Measurements from ENCODE around the gene KERA. TPM values are rescaled to one million over a fixed set of nuclear protein-coding genes. Genes with fewer than 3 reads are reported as not detected.

Gene KERA
- total RNA-seq, 8 experiments from 2014 or later, result 0.09 to 1.8 (median 0.09) TPM; not detected in 5

DNA sequence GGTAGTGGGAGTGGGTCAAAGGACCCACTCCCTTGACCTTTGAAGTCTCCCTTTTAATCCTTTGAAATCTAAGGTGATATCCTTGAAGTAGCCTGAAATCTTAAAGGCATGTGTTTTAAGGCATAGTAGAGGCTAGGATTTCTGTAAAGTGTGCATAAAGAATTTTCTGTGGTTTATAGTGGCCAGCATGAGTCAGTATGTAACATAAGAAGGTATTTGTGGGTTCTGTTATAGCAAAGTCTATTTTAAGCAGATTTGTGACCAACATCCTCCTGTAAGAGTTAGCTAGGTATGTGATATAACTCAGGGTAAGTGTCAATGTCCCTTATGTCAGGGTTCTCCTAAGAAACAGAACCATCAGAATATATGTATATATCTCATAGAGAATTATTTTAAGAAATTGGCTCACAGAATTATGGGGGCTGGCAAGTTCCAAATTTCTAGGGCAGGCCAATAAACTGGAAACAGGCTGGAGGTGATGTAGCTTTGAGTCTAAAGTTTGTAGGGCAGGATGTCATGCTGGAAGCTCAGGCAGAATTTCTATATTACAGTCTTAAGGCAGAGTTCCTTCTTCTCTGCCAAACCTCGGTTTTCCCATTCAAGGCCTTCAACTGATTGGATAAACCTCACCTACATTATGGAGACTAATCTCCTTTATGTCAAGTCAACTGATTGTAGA lies 34.4 kb downstream of the KERA start:
- WGBS, 10 experiments, result 64 to 100% (median 88%) methylated on average over 1 of the region's 1 CpG; no CpG with 5 or more reads in 4 of the 10 experiments
- no peak overlapping the region for H3K27ac ChIP-seq
- no peaks in the 10 kb centered on the region for H3K4me1 ChIP-seq (replicated peaks in 1 of 2)
- no peak overlapping the region for H3K4me3 ChIP-seq
- in situ Hi-C loops (cut with MboI; ENCODE audit: low pct_unique_long_range_greater_than_20kb in 2 of 9, low sequenced_read_pairs in 9 of 9, unreplicated experiment in 9 of 9), result no loop called here
- peak in 1 of 8 experiments; percentile 86 for ATAC-seq (replicated peaks in 6 of 8)

DNA sequence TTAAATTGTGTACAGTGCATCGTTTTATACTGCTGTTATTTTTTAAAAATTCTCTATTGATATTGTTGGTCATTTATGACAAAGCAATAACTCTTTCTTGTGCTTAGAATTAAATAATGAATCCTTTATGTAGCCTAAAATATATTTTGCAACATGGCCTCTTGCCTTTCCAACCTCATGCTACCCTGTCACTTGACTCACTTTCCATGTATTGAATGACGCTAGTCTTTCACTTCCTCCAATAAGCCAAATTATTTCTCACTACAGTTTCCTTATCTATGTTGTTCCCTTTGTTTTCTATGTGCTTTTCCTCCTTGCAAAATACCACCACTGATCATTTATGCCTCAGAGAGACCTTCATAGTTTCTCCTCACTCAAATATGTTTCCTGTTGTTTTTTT lies 36.7 kb downstream of the KERA start:
- no peak for ATAC-seq (replicated peaks in 6 of 8)
- H3K27ac ChIP-seq, result no peak overlapping the region
- in situ Hi-C loops (cut with MboI; ENCODE audit: low pct_unique_long_range_greater_than_20kb in 2 of 9, low sequenced_read_pairs in 9 of 9, unreplicated experiment in 9 of 9), result no loop called here
- no peaks in the 10 kb centered on the region for H3K4me1 ChIP-seq (replicated peaks in 1 of 2)
- WGBS, 10 experiments, result 71 to 100% (median 90%) methylated on average over 1 to 2 of the region's 2 CpGs
- no peak overlapping the region for H3K4me3 ChIP-seq

DNA sequence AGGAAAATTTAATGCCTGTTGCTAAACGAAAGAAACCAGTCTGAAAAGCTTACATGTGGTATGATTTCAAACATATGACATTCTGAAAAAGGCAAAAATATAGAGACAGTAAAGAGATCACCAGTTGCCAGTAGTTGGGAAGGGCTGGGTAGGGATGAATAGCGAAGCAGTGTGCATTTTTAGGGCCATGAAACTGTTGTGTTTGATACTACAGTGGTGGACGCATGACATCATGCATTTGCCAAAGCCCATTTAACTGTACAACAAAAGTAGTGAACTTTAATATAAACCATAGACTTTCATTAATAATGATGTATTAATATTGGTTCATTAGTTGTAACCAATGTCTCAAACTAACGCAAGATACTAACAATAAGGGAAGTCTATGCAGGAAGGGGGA lies 38.4 kb downstream of the KERA start:
- WGBS, 10 experiments, result 79 to 100% (median 92%) methylated on average over 2 to 4 of the region's 4 CpGs; no CpG with 5 or more reads in 1 of the 10 experiments
- Histone ChIP-seq H3K4me1 (replicated peaks in 1 of 2) (no peaks in the 10 kb centered on the region), H3K4me3 (no peak overlapping the region), H3K27ac (no peak overlapping the region)
- no peak for ATAC-seq (replicated peaks in 6 of 8)
- in situ Hi-C loops (cut with MboI; ENCODE audit: low pct_unique_long_range_greater_than_20kb in 2 of 9, low sequenced_read_pairs in 9 of 9, unreplicated experiment in 9 of 9), result no loop called here

DNA sequence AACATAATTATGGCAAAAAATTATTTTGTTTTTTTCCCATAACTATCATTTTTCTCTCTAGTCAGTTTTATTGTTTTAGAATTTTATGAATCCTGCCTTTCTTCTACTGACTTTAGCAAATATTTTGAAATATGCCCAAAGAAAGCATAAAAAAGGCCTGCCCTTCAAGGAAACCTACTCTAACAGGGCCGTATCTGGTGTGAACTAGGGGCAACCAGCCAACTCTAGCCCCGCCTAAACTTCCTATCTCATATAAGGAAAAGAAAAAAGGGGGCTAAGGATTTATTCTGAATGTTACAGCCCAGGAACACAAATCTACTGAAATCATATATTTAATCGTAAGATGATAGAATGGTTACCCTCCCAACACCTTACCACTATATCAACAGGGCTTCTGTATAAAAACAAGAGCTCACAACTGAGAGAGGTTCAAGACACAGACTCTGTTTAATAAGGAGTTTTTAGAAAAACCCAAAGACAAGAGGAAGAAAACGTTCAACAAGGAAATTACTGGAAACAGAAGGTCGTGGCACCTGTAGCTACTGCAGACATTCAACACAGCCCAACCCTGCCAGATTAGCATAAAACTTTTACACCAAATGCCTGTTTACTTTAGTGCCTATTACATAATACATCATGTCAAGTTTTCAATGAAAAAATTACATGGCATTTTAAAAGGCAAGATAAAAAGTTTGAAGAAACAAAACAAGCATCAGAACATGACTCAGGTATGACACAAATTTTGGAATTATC lies 40.1 kb downstream of the KERA start:
- Histone ChIP-seq H3K27ac (no peak overlapping the region), H3K4me1 (replicated peaks in 1 of 2) (no peaks in the 10 kb centered on the region), H3K4me3 (no peak overlapping the region)
- WGBS, 10 experiments, result 58 to 92% (median 77%) methylated on average over 1 to 5 of the region's 5 CpGs; no CpG with 5 or more reads in 1 of the 10 experiments
- ATAC-seq (replicated peaks in 6 of 8), result no peak
- in situ Hi-C loops (cut with MboI; ENCODE audit: low pct_unique_long_range_greater_than_20kb in 2 of 9, low sequenced_read_pairs in 9 of 9, unreplicated experiment in 9 of 9), result no loop called here

DNA sequence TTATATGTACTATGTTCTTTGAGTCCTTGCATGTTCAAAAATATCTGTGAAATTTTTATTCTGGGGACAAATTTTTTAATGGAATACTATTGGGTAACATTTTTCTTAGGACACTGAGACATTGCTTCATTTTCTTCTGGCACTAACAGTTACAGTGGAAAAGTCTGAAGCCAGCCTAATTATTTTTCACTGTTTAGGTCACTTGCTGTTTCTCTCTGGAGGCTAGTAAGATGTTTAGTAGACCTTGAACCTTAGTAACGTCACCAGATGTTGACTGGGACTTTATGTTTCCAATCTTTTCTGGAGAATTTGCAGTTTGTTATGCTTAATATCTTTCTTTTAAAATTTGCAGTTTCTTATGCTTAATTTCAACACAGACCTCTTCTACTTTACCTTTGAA lies 40.8 kb downstream of the KERA start:
- ATAC-seq (replicated peaks in 6 of 8), result no peak
- H3K4me3 ChIP-seq, result no peak overlapping the region
- in situ Hi-C loops (cut with MboI; ENCODE audit: low pct_unique_long_range_greater_than_20kb in 2 of 9, low sequenced_read_pairs in 9 of 9, unreplicated experiment in 9 of 9), result no loop called here
- 25 to 100% (median 88%) methylated on average over 1 of the region's 1 CpG for WGBS, 10 experiments
- H3K27ac ChIP-seq, result no peak overlapping the region
- H3K4me1 ChIP-seq (replicated peaks in 1 of 2), result no peaks in the 10 kb centered on the region

DNA sequence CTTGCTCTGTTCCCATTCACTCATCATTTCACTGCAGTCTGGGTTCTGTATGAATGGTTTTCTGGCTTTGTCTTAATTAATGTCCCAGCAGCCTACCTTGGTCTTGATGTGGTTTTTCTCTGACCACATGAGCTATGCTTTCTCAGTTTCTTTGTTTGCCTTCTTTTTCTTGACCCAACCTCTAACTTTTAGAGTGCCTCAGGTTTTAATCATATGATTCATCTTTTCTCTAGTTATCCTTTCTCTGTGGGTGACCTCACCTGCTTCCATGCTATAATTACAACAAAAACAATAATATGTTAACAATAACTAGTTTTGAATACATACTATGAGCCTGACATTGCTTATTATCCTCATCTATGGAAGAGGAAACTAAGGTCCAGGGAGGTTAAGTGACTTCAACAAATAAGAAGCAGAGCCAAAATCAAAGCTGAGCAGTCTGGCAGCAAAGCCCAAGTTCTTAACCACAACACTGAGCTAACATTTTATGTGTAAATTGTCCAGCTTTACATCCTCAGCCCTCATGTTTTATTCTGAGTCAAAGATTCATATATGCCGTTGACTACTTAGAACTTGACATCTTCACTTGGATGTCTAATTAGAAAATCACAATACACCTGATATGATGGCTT lies 48.4 kb downstream of the KERA start:
- Histone ChIP-seq H3K4me3 (no peak overlapping the region), H3K27ac (no peak overlapping the region), H3K4me1 (replicated peaks in 1 of 2) (no peaks in the 10 kb centered on the region)
- no peak for ATAC-seq (replicated peaks in 6 of 8)
- 11 to 100% (median 73%) methylated on average over 1 of the region's 1 CpG; no CpG with 5 or more reads in 3 of the 10 experiments for WGBS, 10 experiments
- in situ Hi-C loops (cut with MboI; ENCODE audit: low pct_unique_long_range_greater_than_20kb in 2 of 9, low sequenced_read_pairs in 9 of 9, unreplicated experiment in 9 of 9), result no loop called here

DNA sequence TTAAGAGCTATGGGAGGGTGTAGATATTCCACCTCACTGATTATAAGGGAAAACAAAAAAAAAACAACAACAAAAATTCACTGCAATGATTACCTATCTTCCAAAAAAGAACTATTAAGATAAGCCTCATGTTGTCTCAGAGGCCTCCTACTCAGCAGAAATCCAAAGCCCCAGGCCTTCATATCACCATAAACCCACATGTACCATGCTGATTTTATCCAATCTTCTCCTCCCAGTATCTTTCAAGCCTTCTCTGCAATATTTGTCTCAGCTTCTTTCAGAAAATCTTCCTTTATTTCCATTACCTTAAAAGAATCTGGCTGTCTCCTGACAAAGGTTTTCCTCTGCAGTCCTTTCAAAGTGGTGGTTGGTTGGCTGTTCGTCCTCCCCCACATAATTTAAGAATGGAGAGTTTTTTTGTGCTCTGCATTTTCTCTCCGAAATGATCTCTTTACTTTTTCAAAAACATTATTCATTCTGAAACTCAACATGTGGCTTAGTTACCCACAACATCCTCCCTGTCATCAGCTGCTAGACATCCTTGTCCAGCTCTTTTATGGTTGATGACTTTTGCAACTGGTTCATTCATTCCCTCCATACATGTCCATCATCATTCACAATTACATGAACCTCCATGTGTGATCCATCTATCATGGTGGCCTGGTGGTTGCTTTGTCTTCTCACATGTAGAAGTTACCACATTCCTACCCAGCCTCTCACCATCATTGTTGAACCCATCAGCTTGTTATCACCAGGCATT lies 50.1 kb downstream of the KERA start:
- no peaks in the 10 kb centered on the region for H3K4me1 ChIP-seq (replicated peaks in 1 of 2)
- in situ Hi-C loops (cut with MboI; ENCODE audit: low pct_unique_long_range_greater_than_20kb in 2 of 9, low sequenced_read_pairs in 9 of 9, unreplicated experiment in 9 of 9), result no loop called here
- no peak overlapping the region for H3K27ac ChIP-seq
- ATAC-seq (replicated peaks in 6 of 8), result no peak
- H3K4me3 ChIP-seq, result no peak overlapping the region
- 38 to 100% (median 79%) methylated on average over 1 to 2 of the region's 2 CpGs for WGBS, 10 experiments

DNA sequence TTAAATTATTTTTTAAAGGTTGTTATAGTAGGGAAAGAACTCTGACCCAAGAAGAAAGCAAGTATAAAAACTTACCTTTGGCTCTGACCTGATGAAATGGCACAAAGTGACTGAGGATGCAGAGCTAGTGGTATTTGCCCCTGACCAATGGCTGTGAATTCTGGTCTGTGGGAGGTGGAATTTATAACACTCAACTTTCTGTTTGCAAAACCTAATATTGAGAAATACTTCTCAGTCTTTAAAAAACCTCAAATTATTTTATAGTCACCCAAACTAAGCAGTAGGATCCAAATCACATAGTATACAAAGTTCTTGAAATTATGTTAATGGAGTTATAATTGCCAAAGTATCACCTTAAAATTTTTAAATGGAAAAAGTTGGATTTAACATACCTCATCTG lies 53.0 kb downstream of the KERA start, which contains the start of gene EPYC:
EPYC (minus strand) TSS at position 101 of the 400 bp plus-strand sequence. CDS start 2,407 bp downstream, outside the sequence.
- Histone ChIP-seq H3K4me1 (replicated peaks in 1 of 2) (no peaks in the 10 kb centered on the region), H3K4me3 (no peak within 1 kb of the TSS)
- ATAC-seq (replicated peaks in 6 of 8), result no peak

DNA sequence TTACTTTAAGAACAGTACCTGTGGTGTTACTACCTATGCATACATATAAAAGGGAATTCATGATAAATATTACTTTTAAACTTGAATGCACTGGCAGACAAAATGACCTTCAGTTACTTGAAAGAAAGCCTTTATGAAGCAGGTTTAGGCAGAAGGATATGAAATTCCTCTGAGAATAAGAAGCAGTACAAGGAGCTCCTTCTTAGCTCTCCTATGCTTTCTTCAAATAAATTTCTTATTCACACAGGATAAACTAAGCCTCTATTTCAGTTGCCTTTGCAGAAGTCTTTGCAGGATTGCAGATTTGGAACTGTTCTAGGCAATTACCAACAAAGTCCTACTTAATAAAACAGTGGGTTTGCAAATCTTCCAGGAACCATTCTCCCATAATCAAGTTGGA lies 54.1 kb downstream of the KERA start:
- no peak for ATAC-seq (replicated peaks in 6 of 8)
- H3K27ac ChIP-seq, result no peak overlapping the region
- no peaks in the 10 kb centered on the region for H3K4me1 ChIP-seq (replicated peaks in 1 of 2)
- in situ Hi-C loops (cut with MboI; ENCODE audit: low pct_unique_long_range_greater_than_20kb in 2 of 9, low sequenced_read_pairs in 9 of 9, unreplicated experiment in 9 of 9), result no loop called here
- no peak overlapping the region for H3K4me3 ChIP-seq

More for the DNA sequence above, 53.0 kb downstream of the KERA start, which contains the start of gene EPYC:
- no peak within 1 kb of the TSS for H3K27ac ChIP-seq
- in situ Hi-C loops (cut with MboI; ENCODE audit: low pct_unique_long_range_greater_than_20kb in 2 of 9, low sequenced_read_pairs in 9 of 9, unreplicated experiment in 9 of 9), result no loop called here

DNA sequence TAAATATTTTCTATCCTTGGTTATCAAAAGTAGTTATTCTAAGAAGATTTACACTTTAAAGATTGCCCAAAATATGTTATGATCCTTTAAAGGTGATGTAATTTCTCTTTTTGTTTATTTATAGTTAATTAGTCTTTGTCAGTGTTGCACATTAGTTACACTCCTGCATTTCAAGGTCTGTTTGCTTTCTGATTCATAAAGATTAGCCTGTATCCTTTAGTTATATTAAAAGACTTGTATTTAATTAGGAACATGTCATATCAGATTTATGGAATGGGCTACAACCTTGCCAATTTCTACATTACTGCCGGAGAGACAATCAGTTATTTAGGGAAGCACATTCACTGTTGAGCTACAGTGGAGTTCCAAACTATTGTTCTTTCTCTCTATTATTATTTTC lies 56.5 kb downstream of the KERA start:
- no peak overlapping the region for H3K27ac ChIP-seq
- in situ Hi-C loops (cut with MboI; ENCODE audit: low pct_unique_long_range_greater_than_20kb in 2 of 9, low sequenced_read_pairs in 9 of 9, unreplicated experiment in 9 of 9), result no loop called here
- no peak for ATAC-seq (replicated peaks in 6 of 8)
- H3K4me1 ChIP-seq (replicated peaks in 1 of 2), result no peaks in the 10 kb centered on the region
- no peak overlapping the region for H3K4me3 ChIP-seq
- 25 to 100% (median 93%) methylated on average over 1 of the region's 1 CpG; no CpG with 5 or more reads in 2 of the 10 experiments for WGBS, 10 experiments
